ENCODE measurements around the gene ARRDC5. TPM values are rescaled to one million over a fixed set of nuclear protein-coding genes. Genes with fewer than 3 reads are reported as not detected.

ARRDC5 gene
- total and polyA plus RNA-seq, 2 of the 13 experiments (the other 11 are each of a cell fraction or from before 2014, with no cell fraction given), result not detected

GRCh38 chr19:4909897-4910593, 7.3 kb upstream of the ARRDC5 start:
- Histone ChIP-seq H3K9me3 (ENCODE audit: low read length) (no peaks in the 10 kb centered on the region), H4K20me1 (ENCODE audit: insufficient read depth, low read length) (0 out of 2 replicates have a peak, but pooled peaks cover 2% of the 10 kb centered on the region), H3K4me3 (replicated peaks in 1 of 3; ENCODE audit: insufficient read depth in 1 of 3, low read depth in 2 of 3, low read length in 3 of 3) (peak overlapping the region; percentile 70 to 79 (median 79)), H3K27ac (ENCODE audit: extremely low read length, insufficient read depth, low read length) (peak overlapping the region; percentile 88), H3K36me3 (replicated peaks in 1 of 2; ENCODE audit: control insufficient read depth in 1 of 2, insufficient read depth in 2 of 2, low read length in 2 of 2) (peaks cover 2 to 22% of the 10 kb centered on the region in 2 experiments; a peak in 3 of 5 replicates), H2AFZ (ENCODE audit: low read length) (no peak overlapping the region), H3K79me2 (ENCODE audit: insufficient read depth, low read length) (peaks cover 48% of the 10 kb centered on the region), H3K9ac (ENCODE audit: insufficient read depth, low read depth, low read length) (peak overlapping the region; percentile 68), H3K4me2 (ENCODE audit: low read depth, low read length) (peak overlapping the region; percentile 85), H3K27me3 (ENCODE audit: control insufficient read depth in 1 of 2, insufficient read depth in 2 of 2, low read length in 2 of 2) (no peaks in the 10 kb centered on the region), H3K4me1 (ENCODE audit: insufficient read depth, low read length) (peaks cover 71% of the 10 kb centered on the region)
- intact Hi-C loops (cut with micrococcal nuclease; ENCODE audit: unreplicated experiment), result no loop called here
- DNase-seq (ENCODE audit: low spot score), result peak; percentile 81
- ATAC-seq, result peak; percentile 74
- BruUV-seq (replicated peaks), result no TSS peak
- FAIRE-seq, result no peak
- 0% methylated on average over 19 of the region's 85 CpGs for WGBS (ENCODE audit: low lambda C conversion rate)
- ChIA-PET CTCF (ENCODE audit: low intra/inter-chr PET ratio, low total read pairs) (interaction anchor here (2.6 kb wide), 1 partner anchor 37 kb away, joined by 37 read pairs; no protein-coding TSS in a partner anchor), POLR2A (no interaction called here)
- in situ Hi-C loops (cut with HindIII; ENCODE audit: extremely low pct_ligation_motif_present, low pct_unique_long_range_greater_than_20kb), result loop anchor here (5.0 kb wide), 2 partner anchors 38 to 98 kb away; no protein-coding TSS in a partner anchor
- no peak for TF ChIP-seq ZNF749 (CRISPR knock-in tag; IDR thresholded peaks at IDR 0.05; ENCODE audit: borderline replicate concordance)
- no peak for TF ChIP-seq ZNF33B (CRISPR knock-in tag; IDR thresholded peaks at IDR 0.05)
- peak; percentile 77 for TF ChIP-seq SIN3B (IDR thresholded peaks at IDR 0.05; ENCODE audit: low read length)
- peak; percentile 16; the same call in 1 of the 2 replicates for TF ChIP-seq HOXA3 (CRISPR knock-in tag; IDR thresholded peaks at IDR 0.05)
- no peak for TF ChIP-seq ZNF414 (CRISPR knock-in tag; IDR thresholded peaks at IDR 0.05)
- no peak for TF ChIP-seq ZNF362 (CRISPR knock-in tag; IDR thresholded peaks at IDR 0.05; ENCODE audit: borderline replicate concordance)
- TF ChIP-seq ZNF451 (CRISPR knock-in tag; IDR thresholded peaks at IDR 0.05), result no peak
- no peak for TF ChIP-seq ZNF784 (CRISPR knock-in tag; IDR thresholded peaks at IDR 0.05; ENCODE audit: borderline replicate concordance)
- no peak for TF ChIP-seq ZNF276 (CRISPR knock-in tag; IDR thresholded peaks at IDR 0.05; ENCODE audit: low read depth)
- no peak for TF ChIP-seq ZEB1 (IDR thresholded peaks at IDR 0.05; ENCODE audit: insufficient replicate concordance, low read depth)
- no peak for TF ChIP-seq THAP9 (CRISPR knock-in tag; IDR thresholded peaks at IDR 0.05; ENCODE audit: borderline replicate concordance)
- no peak for TF ChIP-seq GMEB2 (CRISPR knock-in tag; IDR thresholded peaks at IDR 0.05; ENCODE audit: low read depth)
- 0 out of 2 replicates have a peak, but pooled peaks have one; percentile 15 for TF ChIP-seq ZNF354B (CRISPR knock-in tag; IDR thresholded peaks at IDR 0.05)
- no peak for TF ChIP-seq ZBTB7A (CRISPR knock-in tag; IDR thresholded peaks at IDR 0.05)
